K562 (cell line): ENCODE results near the gene PAX8. TPM values are rescaled to one million over a fixed set of nuclear protein-coding genes. Genes with fewer than 3 reads are reported as not detected.

Experiments used
- ATAC-seq: fragments of 200-7000 bp; cut with Tn5 transposase; 3 replicates; pipeline ENCODE4 v1.9.1; 2020; ENCODE audit warnings: moderate library complexity
- BruUV-seq: library from RNA; stranded (reverse); fragments of 400-500 nt; replicated peaks from 2 replicates; lab custom pipeline; 2021; lab: Mats Ljungman, UMichigan
- CTCF ChIA-PET: fragments of 300-600 bp; formaldehyde crosslinking; extraction: SDS; loops from one replicate; lab custom pipeline; 2021; ENCODE audit warnings: low intra/inter-chr PET ratio; lab: Yijun Ruan, JAX
- POLR2A ChIA-PET: fragments of 300-600, 350-650 bp; sonication (Branson Sonifier 250); formaldehyde crosslinking; extraction: SDS; loops from one replicate; lab custom pipeline; 2021; ENCODE audit warnings: antibody characterized with exemption, inconsistent platforms; lab: Yijun Ruan, JAX
- DNase-seq, 4 experiments: peaks; one replicate each; pipeline versions ENCODE4 v3.0.0 to v3.0.0-alpha.2; 2011 to 2018; ENCODE audit warnings: low spot score in 3 of 4, mixed read lengths in 3 of 4; ENCODE audit errors: extremely low read depth in 1 of 4
- FAIRE-seq: peaks from 2 replicates; lab custom pipeline; 2011; peaks lifted over from hg19 to GRCh38; lab: Jason Lieb, UNC
- H2AFZ ChIP-seq: 2 replicates; pipeline ENCODE4 v1.6.0; 2011; ENCODE audit warnings: low read depth, low read length, control low read depth, inconsistent platforms
- H3K27ac ChIP-seq: fragments of 200-600 bp; 3 replicates; pipeline ENCODE4 v1.8.0; 2011; ENCODE audit warnings: low read depth, mild to moderate bottlenecking, control low read depth, inconsistent platforms, low read length, moderate library complexity, mixed read lengths; ENCODE audit errors: extremely low read depth
- H3K27me3 ChIP-seq, 2 experiments: fragments of 300-600 bp in 1 of 2; 2 replicates in 1 of 2; 3 replicates in 1 of 2; pipeline versions ENCODE4 v1.6.0 to v1.8.0; 2011; ENCODE audit warnings: inconsistent platforms in 2 of 2, low read length in 2 of 2, mild to moderate bottlenecking in 1 of 2, mixed read lengths in 1 of 2, moderate library complexity in 1 of 2; ENCODE audit not compliant: control insufficient read depth in 2 of 2, insufficient read depth in 2 of 2
- H3K36me3 ChIP-seq: fragments of 300-600 bp; 3 replicates; pipeline ENCODE4 v1.8.0; 2011; ENCODE audit warnings: mild to moderate bottlenecking, low read length, inconsistent platforms; ENCODE audit not compliant: control insufficient read depth, insufficient read depth
- H3K4me1 ChIP-seq, 2 experiments: fragments of 200-600 bp in 1 of 2; replicated peaks in 1 of 2; 2 replicates in 1 of 2; 3 replicates in 1 of 2; pipeline versions ENCODE4 v1.5.1 to v1.8.0; 2011; ENCODE audit warnings: inconsistent platforms in 2 of 2, low read length in 2 of 2, mild to moderate bottlenecking in 1 of 2, mixed read lengths in 1 of 2, moderate library complexity in 1 of 2; ENCODE audit not compliant: control insufficient read depth in 2 of 2, insufficient read depth in 2 of 2
- H3K4me2 ChIP-seq: 2 replicates; pipeline ENCODE4 v1.6.1; 2011; ENCODE audit warnings: low read length, control low read depth, inconsistent platforms, mixed read lengths; ENCODE audit not compliant: insufficient read depth
- H3K4me3 ChIP-seq: fragments of 200-600 bp; sonication (generic), shearing (Covaris generic); 2 replicates; pipeline ENCODE4 v1.5.1; 2016; ENCODE audit warnings: control low read depth, inconsistent platforms
- H3K79me2 ChIP-seq: fragments of 200-600 bp; 3 replicates; pipeline ENCODE4 v1.8.0; 2011; ENCODE audit warnings: low read length, inconsistent platforms; ENCODE audit not compliant: control insufficient read depth, insufficient read depth
- H3K9ac ChIP-seq, 2 experiments: 2 replicates each; pipeline versions ENCODE4 v1.6.0 to v1.6.1; 2011; ENCODE audit warnings: low read depth in 2 of 2, low read length in 2 of 2, control low read depth in 1 of 2, inconsistent platforms in 1 of 2, mild to moderate bottlenecking in 1 of 2, mixed read lengths in 1 of 2; ENCODE audit not compliant: insufficient read depth in 1 of 2
- H3K9me1 ChIP-seq: one replicate; pipeline ENCODE4 v1.6.0; 2011; ENCODE audit warnings: inconsistent platforms, mild to moderate bottlenecking, low read length, moderate library complexity; ENCODE audit not compliant: control insufficient read depth, insufficient read depth
- H3K9me3 ChIP-seq: replicated peaks from 2 replicates; pipeline ENCODE4 v1.5.1; 2011; ENCODE audit warnings: low read depth, low read length, inconsistent platforms; ENCODE audit not compliant: control insufficient read depth, insufficient read depth
- H4K20me1 ChIP-seq: replicated peaks from 2 replicates; pipeline ENCODE4 v1.6.1; 2011; ENCODE audit warnings: low read length, inconsistent platforms, mixed read lengths; ENCODE audit not compliant: control insufficient read depth, insufficient read depth
- CHD4 ChIP-seq: fragments of 200-600 bp; sonication (generic); IDR thresholded peaks from 3 replicates; pipeline ENCODE4 v1.6.1; 2012; ENCODE audit warnings: low read depth, mild to moderate bottlenecking, mixed read lengths, low read length, inconsistent platforms; ENCODE audit not compliant: insufficient read depth, insufficient replicate concordance, poor library complexity, severe bottlenecking
- KLF10 ChIP-seq: fragments of 250-450 bp; sonication (Bioruptor Pico); IDR thresholded peaks from 2 replicates; pipeline ENCODE4 v1.6.1; 2021; ENCODE audit warnings: matching md5 sums
- MXI1 ChIP-seq: IDR thresholded peaks from 2 replicates; pipeline ENCODE4 v1.6.1; 2011; ENCODE audit warnings: low read depth, mild to moderate bottlenecking, improper control_type of control experiment, low read length
- NFYB ChIP-seq: IDR thresholded peaks from 2 replicates; pipeline ENCODE4 v1.6.1; 2011; ENCODE audit warnings: mild to moderate bottlenecking, moderate library complexity; ENCODE audit not compliant: insufficient read length; ENCODE audit errors: extremely low read depth
- OTX1 ChIP-seq: fragments of 450-650 bp; formaldehyde crosslinking; IDR thresholded peaks from 2 replicates; pipeline ENCODE4 v1.4.0; 2022; ENCODE audit warnings: mild to moderate bottlenecking
- PHB ChIP-seq: fragments of 250-450 bp; sonication (Bioruptor Pico); IDR thresholded peaks from 2 replicates; pipeline ENCODE4 v1.5.0; 2021
- RB1 ChIP-seq: fragments of 450-650 bp; IDR thresholded peaks from 2 replicates; pipeline ENCODE4 v1.6.1; 2017; ENCODE audit warnings: low read depth, mild to moderate bottlenecking
- RBFOX2 ChIP-seq: fragments of 200-400 bp; formaldehyde crosslinking; IDR thresholded peaks from 2 replicates; pipeline ENCODE4 v1.6.1; 2017; ENCODE audit warnings: low read depth, mild to moderate bottlenecking, low read length, moderate library complexity
- SMARCE1 ChIP-seq: fragments of 450-650 bp; IDR thresholded peaks from 2 replicates; pipeline ENCODE4 v1.7.1; 2016; ENCODE audit warnings: mild to moderate bottlenecking
- SRSF3 ChIP-seq: fragments of 200-400 bp; formaldehyde crosslinking; IDR thresholded peaks from 2 replicates; pipeline ENCODE4 v1.6.1; 2016; ENCODE audit warnings: mild to moderate bottlenecking, low read length, moderate library complexity; ENCODE audit not compliant: insufficient read depth
- STAT5B ChIP-seq: fragments of 250-450 bp; sonication (Bioruptor Pico); IDR thresholded peaks from 2 replicates; pipeline ENCODE4 v1.8.0; 2021; ENCODE audit warnings: mild to moderate bottlenecking, inconsistent platforms
- TCF7L2 ChIP-seq: fragments of 150-350 bp; IDR thresholded peaks from 2 replicates; pipeline ENCODE4 v1.6.1; 2016; ENCODE audit warnings: low read depth, mild to moderate bottlenecking, low read length, moderate library complexity
- THRAP3 ChIP-seq: fragments of 450-650 bp; IDR thresholded peaks from 2 replicates; pipeline ENCODE4 v1.6.1; 2016; ENCODE audit warnings: mild to moderate bottlenecking, inconsistent platforms, borderline replicate concordance
- ZEB2 ChIP-seq: fragments of 450-650 bp; IDR thresholded peaks from 2 replicates; pipeline ENCODE4 v1.6.1; 2016
- ZNF232 ChIP-seq: sonication (generic); formaldehyde crosslinking; IDR thresholded peaks from 2 replicates; pipeline ENCODE4 v1.8.0; 2022; ENCODE audit warnings: mild to moderate bottlenecking, missing genetic modification reagents
- ZSCAN29 ChIP-seq: fragments of 450-650 bp; IDR thresholded peaks from 2 replicates; pipeline ENCODE4 v1.6.1; 2017
- WGBS: fragments of 100-300 bp; shearing (Covaris generic); methylation state at CpG from one replicate; pipeline ENCODE4 v1.1.6; 2016; ENCODE audit warnings: low coverage, mixed read lengths; ENCODE audit not compliant: insufficient coverage; ENCODE audit errors: missing lambda C conversion rate; 5-methylcytosine and 5-hydroxymethylcytosine counted together
- in situ Hi-C: fragments of 300-500 bp; cut with MboI; formaldehyde crosslinking; loops from 4 replicates; pipeline ENCODE4 v1.15.0; 2018; ENCODE audit warnings: inconsistent platforms, mixed read lengths
- intact Hi-C: fragments of 100-400 bp; cut with micrococcal nuclease; formaldehyde crosslinking; loops from 2 replicates; pipeline ENCODE4 v1.14.2; 2022
- polyA plus RNA-seq, 8 experiments: library from polyadenylated mRNA; depleted of rRNA in 4 of 8; stranded (reverse) in 5 of 8; unstranded in 3 of 8; fragments of >200 nt; fragmentation: Nextera tagmentation in 2 of 8; fragmentation: Illumina TruSeq in 1 of 8; extraction: Ambion mirVana in 2 of 8; extraction: Trizol in 1 of 8; gene quantifications; 2 replicates each; pipeline versions ENCODE4 v1.2.1 to v1.2.3, GENCODE V29; 2011 to 2014; ENCODE audit warnings: inconsistent platforms in 1 of 8, missing spikeins in 1 of 8
- total RNA-seq, 7 experiments: library from RNA; depleted of rRNA in 6 of 7; stranded (reverse); fragments of >200 nt in 6 of 7; fragmentation: Illumina TruSeq in 2 of 7; extraction: Trizol in 2 of 7; gene quantifications; 2 replicates each; pipeline versions ENCODE4 v1.2.1 to v1.2.3, GENCODE V29; 2011 to 2021; ENCODE audit warnings: low replicate concordance in 1 of 7
- TF ChIP-seq, protein P1 (sequence below): fragments of 250-450 bp; sonication (Bioruptor Pico); IDR thresholded peaks from 2 replicates; pipeline ENCODE4 v1.9.0; 2021; ENCODE audit warnings: mild to moderate bottlenecking
- TF ChIP-seq, protein P2 (sequence below): fragments of 450-650 bp; IDR thresholded peaks from 2 replicates; pipeline ENCODE4 v1.6.1; 2016; ENCODE audit warnings: antibody characterized with exemption
- TF ChIP-seq, protein P3 (sequence below), 2 experiments: IDR thresholded peaks; 2 replicates each; pipeline ENCODE4 v1.6.1; 2011; ENCODE audit warnings: borderline replicate concordance in 1 of 2, control low read depth in 1 of 2, low read depth in 1 of 2, low read length in 1 of 2, mild to moderate bottlenecking in 1 of 2, mixed read lengths in 1 of 2, moderate library complexity in 1 of 2; ENCODE audit not compliant: insufficient read depth in 1 of 2, insufficient read length in 1 of 2, poor library complexity in 1 of 2, severe bottlenecking in 1 of 2; ENCODE audit errors: extremely low read depth in 1 of 2

Gene PAX8
- total and polyA plus RNA-seq, 9 of the 15 experiments (the other 6 are each of a cell fraction or from before 2014, with no cell fraction given): 0.13 to 2.1 (median 0.51) TPM

DNA sequence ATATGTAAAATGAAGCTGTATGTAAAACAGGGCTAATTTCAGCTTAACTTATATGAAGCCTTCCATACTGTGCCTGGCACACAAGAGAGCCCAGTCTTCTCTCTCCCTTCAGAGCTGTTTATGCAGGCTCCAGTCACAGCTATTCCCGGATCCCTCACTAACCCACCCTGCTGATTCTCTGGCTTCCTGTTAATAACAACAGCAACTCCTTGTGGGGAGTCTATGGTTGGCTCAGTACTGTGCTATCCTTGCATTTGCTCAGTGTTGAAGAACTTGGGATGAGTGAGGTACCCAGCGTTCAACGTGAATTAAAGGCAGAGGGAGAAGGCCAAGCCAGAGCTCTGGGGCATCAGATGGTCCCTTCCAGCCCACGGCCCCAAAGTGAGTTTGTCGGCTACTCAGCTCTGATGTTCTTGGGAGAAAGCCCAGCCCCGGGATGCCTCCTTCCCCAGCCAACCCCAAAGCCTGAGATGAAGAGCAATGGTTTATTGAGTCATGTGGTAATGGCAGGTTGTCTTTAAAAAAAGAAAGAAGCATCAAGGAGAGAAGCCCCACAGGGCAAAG is 61.7 kb downstream of the PAX8 start (continued):
- TF ChIP-seq, protein P1, sequence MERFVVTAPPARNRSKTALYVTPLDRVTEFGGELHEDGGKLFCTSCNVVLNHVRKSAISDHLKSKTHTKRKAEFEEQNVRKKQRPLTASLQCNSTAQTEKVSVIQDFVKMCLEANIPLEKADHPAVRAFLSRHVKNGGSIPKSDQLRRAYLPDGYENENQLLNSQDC: no peak
- TF ChIP-seq ZEB2: no peak
- no peak for TF ChIP-seq SRSF3
- TF ChIP-seq THRAP3: no peak
- TF ChIP-seq MXI1: no peak
- no peak for TF ChIP-seq SMARCE1
- TF ChIP-seq, protein P2, sequence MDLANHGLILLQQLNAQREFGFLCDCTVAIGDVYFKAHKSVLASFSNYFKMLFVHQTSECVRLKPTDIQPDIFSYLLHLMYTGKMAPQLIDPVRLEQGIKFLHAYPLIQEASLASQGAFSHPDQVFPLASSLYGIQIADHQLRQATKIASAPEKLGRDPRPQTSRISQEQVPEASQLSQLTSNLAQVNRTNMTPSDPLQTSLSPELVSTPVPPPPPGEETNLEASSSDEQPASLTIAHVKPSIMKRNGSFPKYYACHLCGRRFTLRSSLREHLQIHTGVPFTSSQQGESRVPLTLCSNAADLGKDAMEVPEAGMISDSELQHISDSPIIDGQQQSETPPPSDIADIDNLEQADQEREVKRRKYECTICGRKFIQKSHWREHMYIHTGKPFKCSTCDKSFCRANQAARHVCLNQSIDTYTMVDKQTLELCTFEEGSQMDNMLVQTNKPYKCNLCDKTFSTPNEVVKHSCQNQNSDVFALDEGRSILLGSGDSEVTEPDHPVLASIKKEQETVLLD: no peak
- no peak for TF ChIP-seq OTX1 (CRISPR knock-in tag)
- no peak for TF ChIP-seq NFYB
- TF ChIP-seq RB1: no peak
- no peak for TF ChIP-seq KLF10 (CRISPR knock-in tag)

DNA sequence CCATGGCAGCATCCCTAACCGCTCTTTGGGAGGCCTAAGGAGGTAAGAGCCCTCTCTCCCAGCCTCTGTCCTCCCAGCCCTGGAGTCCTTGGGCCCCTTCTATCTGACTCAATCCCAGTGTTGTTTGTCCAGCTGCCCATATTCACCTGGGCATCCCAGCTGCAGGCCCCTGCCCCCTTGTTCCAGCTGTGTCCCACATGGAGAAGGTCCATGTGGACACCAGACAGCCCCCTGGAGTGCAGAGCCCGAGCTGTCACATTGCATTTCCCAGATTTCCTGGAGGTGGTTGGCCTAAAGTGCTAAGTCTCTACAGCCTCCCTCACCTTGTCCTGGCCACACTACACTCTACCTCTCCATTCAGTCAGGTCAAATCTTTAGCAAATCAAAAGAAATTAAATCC is 62.4 kb downstream of the PAX8 start:
- ATAC-seq (no peak), FAIRE-seq (no peak), DNase-seq (no peak)
- TF ChIP-seq CHD4: no peak
- no peak for TF ChIP-seq TCF7L2
- TF ChIP-seq, protein P3, sequence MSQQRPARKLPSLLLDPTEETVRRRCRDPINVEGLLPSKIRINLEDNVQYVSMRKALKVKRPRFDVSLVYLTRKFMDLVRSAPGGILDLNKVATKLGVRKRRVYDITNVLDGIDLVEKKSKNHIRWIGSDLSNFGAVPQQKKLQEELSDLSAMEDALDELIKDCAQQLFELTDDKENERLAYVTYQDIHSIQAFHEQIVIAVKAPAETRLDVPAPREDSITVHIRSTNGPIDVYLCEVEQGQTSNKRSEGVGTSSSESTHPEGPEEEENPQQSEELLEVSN (IDR thresholded peaks at IDR 0.05; ENCODE audit: borderline replicate concordance in 1 of 2, extremely low read depth in 1 of 2, insufficient read depth in 1 of 2, insufficient read length in 1 of 2, low read depth in 1 of 2, low read length in 1 of 2, poor library complexity in 1 of 2, severe bottlenecking in 1 of 2): no peak
- no peak for TF ChIP-seq STAT5B (CRISPR knock-in tag)
- no peak for TF ChIP-seq PHB (CRISPR knock-in tag)
- TF ChIP-seq ZNF232 (CRISPR knock-in tag): no peak
- TF ChIP-seq ZSCAN29: no peak
- TF ChIP-seq RBFOX2: no peak
- Histone ChIP-seq H2AFZ (no peak overlapping the region), H3K9ac (no peak overlapping the region), H3K36me3 (no peaks in the 10 kb centered on the region), H3K27me3 (no peaks in the 10 kb centered on the region), H3K9me3 (no peaks in the 10 kb centered on the region), H3K27ac (no peak overlapping the region), H3K9me1 (no peaks in the 10 kb centered on the region), H3K4me3 (no peak overlapping the region), H3K4me1 (peaks cover 9 to 11% of the 10 kb centered on the region in 2 experiments), H3K79me2 (no peaks in the 10 kb centered on the region), H4K20me1 (no peaks in the 10 kb centered on the region), H3K4me2 (no peak overlapping the region)
- 3% methylated on average over 2 of the region's 2 CpGs for WGBS
- POLR2A ChIA-PET: interaction anchor here (0.6 to 2.1 kb wide), 4 partner anchors 13 to 127 kb away, joined by 3 to 4 read pairs (median 3); no protein-coding TSS in a partner anchor
- CTCF ChIA-PET: no interaction called here
- in situ Hi-C loops: no loop called here
- BruUV-seq: no TSS peak
- intact Hi-C loops: no loop called here
